ENCODE data around the gene GDF3.
"Not testable (repeated sequence)": the region's sequence is repeated elsewhere in the genome, so short reads cannot be mapped to it uniquely, and the experiment has no call there.

GDF3 gene

GRCh38 chr12:7640123-7640995, 55.2 kb downstream of the GDF3 start:
- not testable (repeated sequence) for H3K36me3 Mint-ChIP-seq, H3K27me3 Mint-ChIP-seq, H3K9me3 Mint-ChIP-seq
- Mint-ChIP-seq H3K27ac (peak overlapping the region; percentile 97), H3K4me3 (peak overlapping the region; percentile 85), H3K4me1 (peaks cover 39% of the 10 kb centered on the region)
